Measurements from ENCODE around the gene COPE. TPM values are rescaled to one million over a fixed set of nuclear protein-coding genes. Genes with fewer than 3 reads are reported as not detected.

Gene COPE
- polyA plus RNA-seq, 1 donor: 135 TPM

DNA sequence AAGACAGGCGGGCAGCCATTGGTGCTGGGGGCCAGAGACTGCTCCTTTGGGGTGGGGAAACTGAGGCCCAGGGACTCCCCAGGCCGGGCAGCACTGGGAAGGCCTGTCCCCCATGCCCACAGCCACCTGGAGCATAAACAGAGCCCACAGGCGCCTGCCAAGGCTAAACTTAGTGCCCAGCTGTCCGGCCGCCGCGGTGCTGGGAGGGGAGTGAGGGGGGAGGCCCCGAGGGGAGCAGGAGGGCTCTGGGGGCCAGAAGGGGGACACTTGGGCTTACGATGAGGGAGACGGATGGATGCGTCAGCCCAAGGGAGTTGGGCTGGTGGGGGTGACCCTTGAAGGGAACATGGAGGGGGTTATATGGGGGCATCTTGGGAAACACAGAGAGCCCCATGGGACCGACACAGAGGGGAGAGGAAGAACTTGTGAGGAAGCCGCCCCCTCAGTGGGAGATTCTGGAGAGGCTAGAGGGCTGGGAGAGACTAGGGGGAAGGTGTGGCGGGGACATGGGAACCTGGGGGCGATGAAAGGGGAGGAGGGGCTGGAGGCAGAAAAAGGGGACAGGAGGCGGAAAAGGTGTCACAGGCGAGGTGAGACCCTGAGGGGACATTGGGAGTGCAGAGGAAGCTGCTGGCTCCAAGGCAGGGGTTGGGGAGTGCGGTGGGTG lies 25.5 kb downstream of the COPE start:
- DNase-seq: no peak
- peaks cover 27% of the 10 kb centered on the region for H3K27me3 ChIP-seq (ENCODE audit: control insufficient read depth, insufficient read depth, low read length)
- no peaks in the 10 kb centered on the region for H3K36me3 ChIP-seq (ENCODE audit: control insufficient read depth, insufficient read depth, low read length)
- H3K27ac ChIP-seq (ENCODE audit: low read length): no peak overlapping the region
- no CpG with 5 or more reads among the region's 18 CpGs for WGBS (ENCODE audit: insufficient coverage, low lambda C conversion rate)
- H3K4me1 ChIP-seq (ENCODE audit: control insufficient read depth, insufficient read depth, low read length): peaks cover 19% of the 10 kb centered on the region
- H3K9me3 ChIP-seq (ENCODE audit: control insufficient read depth, low read depth, low read length): peaks cover 4% of the 10 kb centered on the region
- no peak overlapping the region for H3K4me3 ChIP-seq (ENCODE audit: low read length)

DNA sequence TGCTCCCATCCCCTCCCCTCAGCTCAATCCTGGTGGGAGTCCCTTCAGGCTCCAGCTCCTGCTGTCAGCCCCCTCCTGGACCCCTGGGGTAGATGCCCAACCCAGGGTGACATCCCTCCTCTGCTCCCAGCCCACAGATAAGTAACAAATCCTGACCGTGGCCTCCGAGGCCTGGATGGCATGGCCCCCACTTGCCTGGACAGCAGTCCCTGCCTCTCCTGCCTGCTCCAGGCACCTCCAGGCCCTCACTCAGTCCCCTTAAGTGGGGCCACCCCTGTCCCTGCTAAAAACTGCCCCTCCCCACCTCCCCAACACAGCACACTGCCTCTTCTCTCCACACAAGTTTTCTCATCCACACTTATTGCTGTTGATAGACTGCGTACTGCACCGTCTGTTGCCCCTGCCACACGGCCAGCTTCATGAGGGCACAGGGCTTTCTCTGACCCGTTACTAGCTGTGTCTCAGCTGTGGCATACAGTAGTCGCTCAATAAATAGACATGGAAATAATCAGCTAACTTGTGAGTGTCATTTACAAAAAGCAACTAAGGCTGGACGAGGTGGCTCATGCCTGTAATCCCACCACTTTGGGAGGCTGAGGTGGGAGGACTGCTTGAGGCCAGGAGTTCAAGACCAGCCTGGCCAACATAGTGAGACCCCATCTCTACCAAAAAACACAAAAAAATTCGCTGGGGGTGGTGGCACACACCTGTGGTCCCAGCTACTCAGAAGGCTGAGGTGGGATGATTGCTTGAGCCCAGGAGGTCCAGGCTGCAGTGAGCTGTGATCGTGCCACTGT lies 29.0 kb downstream of the COPE start:
- WGBS (ENCODE audit: insufficient coverage, low lambda C conversion rate): no CpG with 5 or more reads among the region's 10 CpGs
- H3K4me1 ChIP-seq (ENCODE audit: control insufficient read depth, insufficient read depth, low read length): peaks cover 5% of the 10 kb centered on the region
- DNase-seq: no peak
- H3K27ac ChIP-seq (ENCODE audit: low read length): no peak overlapping the region
- no peaks in the 10 kb centered on the region for H3K36me3 ChIP-seq (ENCODE audit: control insufficient read depth, insufficient read depth, low read length)
- peaks cover 19% of the 10 kb centered on the region for H3K27me3 ChIP-seq (ENCODE audit: control insufficient read depth, insufficient read depth, low read length)
- peaks cover 4% of the 10 kb centered on the region for H3K9me3 ChIP-seq (ENCODE audit: control insufficient read depth, low read depth, low read length)
- no peak overlapping the region for H3K4me3 ChIP-seq (ENCODE audit: low read length)

DNA sequence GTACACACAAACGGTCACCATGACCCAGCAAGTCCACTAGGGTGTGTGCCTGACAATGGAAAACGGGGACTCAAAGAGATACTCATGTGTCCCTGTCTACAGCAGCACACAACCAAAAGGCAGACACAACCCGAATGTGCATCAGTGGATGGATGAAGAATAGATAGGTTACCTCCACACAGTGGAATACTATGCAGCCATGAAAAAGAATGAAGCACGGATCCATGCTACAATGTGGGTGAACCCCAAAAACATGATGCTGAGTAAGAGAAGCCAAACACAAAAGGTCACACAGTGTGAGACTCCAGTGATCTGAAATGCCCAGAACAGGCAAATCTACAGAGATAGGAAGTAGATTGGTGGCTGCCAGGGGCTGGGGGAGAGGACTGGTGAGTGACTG lies 32.2 kb downstream of the COPE start:
- DNase-seq: no peak
- WGBS (ENCODE audit: insufficient coverage, low lambda C conversion rate): no CpG with 5 or more reads among the region's 4 CpGs
- Histone ChIP-seq H3K4me1 (ENCODE audit: control insufficient read depth, insufficient read depth, low read length) (no peaks in the 10 kb centered on the region), H3K4me3 (ENCODE audit: low read length) (no peak overlapping the region), H3K27ac (ENCODE audit: low read length) (no peak overlapping the region), H3K9me3 (ENCODE audit: control insufficient read depth, low read depth, low read length) (no peaks in the 10 kb centered on the region), H3K27me3 (ENCODE audit: control insufficient read depth, insufficient read depth, low read length) (no peaks in the 10 kb centered on the region), H3K36me3 (ENCODE audit: control insufficient read depth, insufficient read depth, low read length) (no peaks in the 10 kb centered on the region)

DNA sequence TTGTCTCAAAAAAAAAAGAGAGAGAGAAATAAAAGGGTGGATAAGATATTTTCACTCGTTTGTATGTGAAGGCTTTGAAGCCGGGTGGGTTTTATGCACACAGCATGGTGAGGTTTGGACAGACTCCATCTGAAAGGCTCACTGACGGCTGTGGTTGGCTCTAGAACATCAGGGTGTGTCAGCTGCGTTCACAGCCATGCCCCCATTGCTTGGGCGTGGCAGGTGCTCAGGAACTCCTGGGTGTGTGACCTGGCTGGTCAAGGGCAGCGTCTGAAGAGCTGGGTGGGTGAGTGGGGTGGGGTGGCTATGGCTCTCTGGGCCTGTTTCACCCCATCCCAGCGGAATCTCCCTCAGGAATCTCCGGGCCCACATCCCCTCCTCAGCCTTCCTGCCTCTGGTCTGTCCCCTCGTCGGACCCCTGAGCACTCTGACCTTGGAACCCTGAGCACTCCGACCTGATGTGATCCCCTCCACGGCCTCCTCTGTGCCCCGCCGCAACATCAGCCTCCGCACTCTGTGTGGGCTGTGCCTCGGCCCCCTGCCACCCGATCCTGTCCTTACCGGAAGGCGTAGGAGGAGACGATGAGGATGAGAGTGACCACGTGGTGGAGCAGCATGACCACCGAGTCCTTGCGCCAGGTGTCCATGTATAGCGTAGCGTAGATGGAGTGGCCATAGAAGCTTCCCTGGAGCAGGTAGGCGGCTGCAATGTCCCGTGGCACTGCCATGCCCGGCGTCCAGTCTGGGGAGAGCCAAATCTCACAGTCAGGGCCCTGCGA lies 35.5 kb downstream of the COPE start:
- no peaks in the 10 kb centered on the region for H3K4me1 ChIP-seq (ENCODE audit: control insufficient read depth, insufficient read depth, low read length)
- no peaks in the 10 kb centered on the region for H3K36me3 ChIP-seq (ENCODE audit: control insufficient read depth, insufficient read depth, low read length)
- H3K9me3 ChIP-seq (ENCODE audit: control insufficient read depth, low read depth, low read length): no peaks in the 10 kb centered on the region
- no CpG with 5 or more reads among the region's 30 CpGs for WGBS (ENCODE audit: insufficient coverage, low lambda C conversion rate)
- H3K27ac ChIP-seq (ENCODE audit: low read length): no peak overlapping the region
- no peak overlapping the region for H3K4me3 ChIP-seq (ENCODE audit: low read length)
- no peak for DNase-seq
- no peaks in the 10 kb centered on the region for H3K27me3 ChIP-seq (ENCODE audit: control insufficient read depth, insufficient read depth, low read length)

DNA sequence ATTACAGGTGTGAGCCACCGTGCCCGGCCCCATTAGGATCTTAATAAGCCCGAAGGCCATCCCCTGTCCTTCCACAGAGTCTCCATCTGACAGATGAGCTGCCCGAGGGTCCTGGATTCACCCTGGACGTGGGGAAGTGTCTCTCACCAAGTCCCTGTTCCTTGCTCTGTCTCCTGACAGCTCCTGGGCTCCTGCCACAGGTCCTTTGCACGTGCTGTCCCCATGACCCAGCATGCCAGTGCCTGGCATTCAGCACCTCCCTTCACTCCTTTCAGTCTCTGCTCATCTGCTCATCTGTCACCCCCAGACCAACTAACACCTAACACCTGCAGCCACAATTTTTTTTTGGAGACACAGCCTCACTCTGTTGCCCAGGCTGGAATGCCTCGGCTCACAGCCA lies 37.7 kb downstream of the COPE start:
- no CpG with 5 or more reads among the region's 7 CpGs for WGBS (ENCODE audit: insufficient coverage, low lambda C conversion rate)
- H3K4me1 ChIP-seq (ENCODE audit: control insufficient read depth, insufficient read depth, low read length): no peaks in the 10 kb centered on the region
- no peak overlapping the region for H3K27ac ChIP-seq (ENCODE audit: low read length)
- no peaks in the 10 kb centered on the region for H3K9me3 ChIP-seq (ENCODE audit: control insufficient read depth, low read depth, low read length)
- no peaks in the 10 kb centered on the region for H3K27me3 ChIP-seq (ENCODE audit: control insufficient read depth, insufficient read depth, low read length)
- DNase-seq: no peak
- H3K4me3 ChIP-seq (ENCODE audit: low read length): no peak overlapping the region
- no peaks in the 10 kb centered on the region for H3K36me3 ChIP-seq (ENCODE audit: control insufficient read depth, insufficient read depth, low read length)

DNA sequence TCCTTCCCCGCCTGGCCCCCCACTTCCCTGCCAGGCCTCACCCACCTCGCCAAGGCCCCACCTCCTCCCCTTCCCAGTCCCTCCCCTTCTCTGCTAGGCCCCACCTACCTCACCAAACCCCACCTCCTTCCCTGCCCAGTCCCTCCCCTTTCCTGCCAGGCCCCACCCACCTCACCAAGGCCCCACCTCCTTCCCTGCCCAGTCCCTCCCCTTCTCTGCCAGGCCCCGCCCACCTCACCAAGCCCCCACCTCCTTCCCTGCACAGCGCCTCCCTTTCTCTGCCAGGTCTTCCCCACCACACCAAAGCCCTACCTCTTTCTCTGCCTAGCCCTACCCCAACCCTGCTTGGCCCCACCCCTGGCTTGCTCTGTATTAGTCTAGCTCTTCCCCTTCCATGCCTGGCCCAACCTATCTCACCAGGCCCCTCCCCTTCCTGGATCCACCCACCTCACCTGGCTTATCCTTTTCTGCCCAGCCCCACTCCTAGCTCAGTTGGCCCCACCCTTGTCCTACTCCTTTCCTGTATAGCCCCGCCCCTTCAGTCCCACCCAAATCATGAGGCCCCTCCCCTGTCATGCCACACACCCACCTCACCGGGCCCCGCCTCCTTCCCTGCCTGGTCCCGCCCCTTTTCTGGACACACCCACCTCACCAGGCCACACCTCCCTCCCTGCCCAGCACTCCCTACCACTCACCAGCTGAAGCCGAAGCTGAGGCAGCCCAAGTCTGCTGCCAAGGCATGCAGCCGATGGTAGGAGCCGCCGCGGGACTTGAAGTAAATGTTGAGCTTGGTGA lies 39.4 kb downstream of the COPE start:
- no CpG with 5 or more reads among the region's 13 CpGs for WGBS (ENCODE audit: insufficient coverage, low lambda C conversion rate)
- Histone ChIP-seq H3K36me3 (ENCODE audit: control insufficient read depth, insufficient read depth, low read length) (no peaks in the 10 kb centered on the region), H3K4me1 (ENCODE audit: control insufficient read depth, insufficient read depth, low read length) (no peaks in the 10 kb centered on the region), H3K27ac (ENCODE audit: low read length) (no peak overlapping the region), H3K9me3 (ENCODE audit: control insufficient read depth, low read depth, low read length) (no peaks in the 10 kb centered on the region), H3K27me3 (ENCODE audit: control insufficient read depth, insufficient read depth, low read length) (no peaks in the 10 kb centered on the region), H3K4me3 (ENCODE audit: low read length) (no peak overlapping the region)
- peak in 1 of 2 donors; percentile 43 for DNase-seq

DNA sequence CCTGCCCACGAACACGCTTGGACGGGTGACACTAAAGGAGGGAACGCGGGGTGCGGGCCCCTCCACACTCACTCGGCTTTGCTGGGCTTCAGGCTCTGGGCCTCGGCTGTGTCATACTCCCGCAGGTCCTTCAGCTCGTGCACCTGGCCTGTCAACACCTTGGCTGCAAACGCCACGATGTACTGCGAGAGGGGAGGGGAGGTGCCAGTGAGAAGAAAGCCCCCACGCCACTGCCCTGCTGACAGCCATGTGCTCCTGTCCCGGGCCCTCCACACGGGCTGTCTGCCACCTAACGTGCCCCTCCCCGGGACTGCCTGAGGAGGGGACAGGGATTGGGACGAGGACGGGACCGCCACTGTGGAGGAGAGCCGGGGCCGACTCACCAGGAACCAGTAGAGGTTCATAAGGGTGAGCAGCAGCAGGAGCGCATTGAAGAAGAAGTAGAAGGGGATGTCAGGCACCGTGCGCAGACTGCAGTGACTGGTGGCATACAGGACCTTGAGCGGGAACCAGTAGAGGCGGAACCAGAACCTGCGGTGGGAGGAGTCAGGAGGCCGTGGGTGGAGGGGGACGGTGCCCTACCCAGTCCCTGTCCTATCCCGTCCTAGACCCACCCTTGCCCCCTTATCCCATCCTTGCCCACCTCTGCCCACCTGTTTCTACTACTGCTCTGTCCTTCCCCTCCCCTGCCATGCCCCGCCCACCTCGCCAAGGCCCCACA lies 40.2 kb downstream of the COPE start:
- no peaks in the 10 kb centered on the region for H3K27me3 ChIP-seq (ENCODE audit: control insufficient read depth, insufficient read depth, low read length)
- no peak overlapping the region for H3K27ac ChIP-seq (ENCODE audit: low read length)
- no peak overlapping the region for H3K4me3 ChIP-seq (ENCODE audit: low read length)
- no CpG with 5 or more reads among the region's 34 CpGs for WGBS (ENCODE audit: insufficient coverage, low lambda C conversion rate)
- no peaks in the 10 kb centered on the region for H3K9me3 ChIP-seq (ENCODE audit: control insufficient read depth, low read depth, low read length)
- no peaks in the 10 kb centered on the region for H3K4me1 ChIP-seq (ENCODE audit: control insufficient read depth, insufficient read depth, low read length)
- no peak for DNase-seq
- H3K36me3 ChIP-seq (ENCODE audit: control insufficient read depth, insufficient read depth, low read length): no peaks in the 10 kb centered on the region

DNA sequence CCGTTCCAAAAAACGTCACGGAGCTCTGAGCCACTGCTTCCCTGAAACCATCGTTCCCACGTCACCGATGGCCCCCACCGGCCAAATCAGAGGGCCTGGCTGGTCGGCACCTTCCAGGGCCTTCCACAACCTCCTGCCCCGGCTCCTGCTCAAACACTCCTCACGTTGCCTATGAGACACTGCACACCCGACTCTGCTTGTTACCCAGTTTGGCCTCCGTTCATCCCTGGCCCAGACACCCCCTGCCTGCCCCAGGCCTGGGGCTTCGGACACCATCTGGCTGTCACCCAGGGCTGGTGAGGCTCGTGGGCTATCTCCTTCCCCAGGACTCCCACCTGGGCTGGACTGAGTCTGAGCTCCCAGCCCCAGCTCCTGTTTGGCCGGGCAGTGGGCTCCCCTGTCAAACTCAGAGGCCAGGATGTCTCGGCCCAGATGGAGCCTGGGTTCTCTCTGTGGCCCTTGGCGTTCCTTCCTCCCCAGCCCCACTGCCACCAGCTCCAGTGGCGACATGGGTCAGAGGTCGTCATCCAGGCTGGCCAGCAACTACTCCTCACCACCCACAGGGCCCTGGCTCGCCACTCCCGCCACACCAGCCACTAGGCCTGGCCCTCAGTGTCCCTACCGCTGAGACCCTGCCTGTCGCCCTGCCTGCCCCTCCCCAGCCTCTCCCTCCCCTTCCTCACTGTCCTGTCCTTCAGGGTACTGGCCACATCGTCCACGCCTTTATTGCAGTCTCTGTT lies 41.0 kb downstream of the COPE start:
- H3K4me3 ChIP-seq (ENCODE audit: low read length): no peak overlapping the region
- WGBS (ENCODE audit: insufficient coverage, low lambda C conversion rate): no CpG with 5 or more reads among the region's 25 CpGs
- no peaks in the 10 kb centered on the region for H3K27me3 ChIP-seq (ENCODE audit: control insufficient read depth, insufficient read depth, low read length)
- DNase-seq: no peak
- no peak overlapping the region for H3K27ac ChIP-seq (ENCODE audit: low read length)
- H3K9me3 ChIP-seq (ENCODE audit: control insufficient read depth, low read depth, low read length): no peaks in the 10 kb centered on the region
- H3K4me1 ChIP-seq (ENCODE audit: control insufficient read depth, insufficient read depth, low read length): no peaks in the 10 kb centered on the region
- no peaks in the 10 kb centered on the region for H3K36me3 ChIP-seq (ENCODE audit: control insufficient read depth, insufficient read depth, low read length)

DNA sequence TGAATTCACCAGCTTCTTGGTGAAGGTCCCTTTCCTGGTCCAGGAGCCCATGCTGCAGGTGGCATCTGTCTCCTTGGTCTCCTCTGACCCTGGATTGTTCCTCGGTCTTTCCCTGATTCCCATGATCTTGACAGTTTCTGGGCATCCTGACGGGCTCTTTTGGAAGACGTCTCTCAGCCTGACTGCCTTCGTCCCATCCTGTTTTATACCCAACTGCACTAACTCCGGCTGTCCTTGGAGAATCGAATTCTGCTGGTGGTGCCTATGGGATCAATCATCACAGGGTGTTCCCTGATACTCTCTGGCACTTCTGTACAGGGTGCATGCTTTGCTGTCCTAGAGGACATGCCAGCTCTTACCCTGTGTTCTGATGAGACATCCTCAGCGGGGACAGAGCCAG lies 42.3 kb downstream of the COPE start:
- H3K4me1 ChIP-seq (ENCODE audit: control insufficient read depth, insufficient read depth, low read length): no peaks in the 10 kb centered on the region
- no CpG with 5 or more reads among the region's 7 CpGs for WGBS (ENCODE audit: insufficient coverage, low lambda C conversion rate)
- H3K9me3 ChIP-seq (ENCODE audit: control insufficient read depth, low read depth, low read length): no peaks in the 10 kb centered on the region
- H3K4me3 ChIP-seq (ENCODE audit: low read length): no peak overlapping the region
- no peaks in the 10 kb centered on the region for H3K27me3 ChIP-seq (ENCODE audit: control insufficient read depth, insufficient read depth, low read length)
- H3K27ac ChIP-seq (ENCODE audit: low read length): no peak overlapping the region
- H3K36me3 ChIP-seq (ENCODE audit: control insufficient read depth, insufficient read depth, low read length): no peaks in the 10 kb centered on the region
- DNase-seq: no peak
